ENCODE results near the gene FAM90A1. TPM values are rescaled to one million over a fixed set of nuclear protein-coding genes. Genes with fewer than 3 reads are reported as not detected.
"Not testable (repeated sequence)": the region's sequence is repeated elsewhere in the genome, so short reads cannot be mapped to it uniquely, and the experiment has no call there.

Gene FAM90A1
- total RNA-seq, 2 experiments from 2014 or later, result 0.40 to 0.41 TPM

DNA sequence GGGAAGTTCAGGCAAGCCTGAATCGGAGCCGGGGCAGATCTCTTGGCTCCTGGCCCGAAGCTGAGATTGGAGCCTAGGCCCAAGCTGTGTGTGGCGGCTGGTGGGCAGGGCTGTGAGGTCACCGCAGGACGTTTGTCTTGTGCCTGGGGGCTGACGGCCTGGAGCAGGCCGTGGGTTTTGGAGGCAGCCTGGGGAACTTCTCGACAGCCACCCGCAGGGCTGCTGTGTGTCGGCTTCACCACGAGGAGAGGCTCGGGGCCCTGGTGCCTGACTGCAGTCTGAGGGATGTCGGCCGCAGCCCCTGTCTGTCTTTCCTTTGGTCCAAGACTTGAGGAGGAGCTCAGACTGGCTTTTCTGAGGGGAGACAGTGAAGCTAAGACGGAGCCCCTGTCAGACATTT, 5.1 kb downstream of the FAM90A1 start:
- H3K4me1 Mint-ChIP-seq, H3K9me3 Mint-ChIP-seq, H3K36me3 Mint-ChIP-seq, H3K4me3 Mint-ChIP-seq, DNase-seq, H3K27ac Mint-ChIP-seq: not testable (repeated sequence)
- peaks cover 10% of the 10 kb centered on the region for H3K27me3 Mint-ChIP-seq

DNA sequence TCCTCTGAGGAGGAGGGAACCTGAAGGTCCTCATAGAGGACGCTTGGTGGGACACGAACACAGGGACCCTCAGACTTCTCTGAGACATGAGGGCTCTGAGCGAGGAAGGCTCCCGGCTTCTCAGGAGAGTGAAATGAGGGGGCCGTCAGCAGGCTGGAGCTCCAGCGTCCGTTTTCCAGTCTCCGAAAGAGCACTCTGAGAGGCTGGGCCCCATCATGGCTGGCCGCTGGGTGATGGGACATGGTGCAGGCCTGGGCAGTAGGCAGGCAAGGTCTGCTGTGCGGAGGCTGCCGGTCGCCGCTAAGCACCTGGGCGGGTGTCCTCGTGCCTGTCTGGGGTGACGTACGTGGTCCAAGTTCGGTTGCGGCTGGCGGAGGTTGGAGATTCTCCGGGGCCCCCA, 5.6 kb downstream of the FAM90A1 start:
- not testable (repeated sequence) for H3K27me3 Mint-ChIP-seq, H3K27ac Mint-ChIP-seq

DNA sequence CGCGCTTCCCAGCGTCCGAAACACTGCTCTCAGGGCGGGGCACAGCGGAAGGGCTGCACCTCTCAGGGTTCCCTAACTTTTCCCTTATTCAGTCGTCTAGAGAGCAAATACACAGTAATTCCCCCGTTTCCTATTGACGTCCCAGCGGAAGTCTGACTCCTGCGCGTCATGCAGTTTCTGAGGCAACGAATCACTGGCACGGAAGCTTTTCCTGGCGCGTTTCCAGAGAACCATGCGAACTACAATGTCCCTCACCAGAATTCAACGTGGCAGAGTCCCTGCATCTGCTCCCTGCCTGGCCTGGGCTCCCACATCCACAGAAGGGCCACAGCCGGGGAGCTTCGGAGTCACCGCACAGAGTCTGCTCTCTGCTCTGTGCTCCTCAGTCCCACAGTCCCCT, 6.0 kb downstream of the FAM90A1 start:
- not testable (repeated sequence) for H3K36me3 Mint-ChIP-seq, DNase-seq, H3K27ac Mint-ChIP-seq, H3K4me3 Mint-ChIP-seq, H3K27me3 Mint-ChIP-seq, H3K4me1 Mint-ChIP-seq, H3K9me3 Mint-ChIP-seq

More for the DNA sequence above, 5.6 kb downstream of the FAM90A1 start:
- H3K9me3 Mint-ChIP-seq, DNase-seq, H3K4me3 Mint-ChIP-seq, H3K4me1 Mint-ChIP-seq, H3K36me3 Mint-ChIP-seq: not testable (repeated sequence)

DNA sequence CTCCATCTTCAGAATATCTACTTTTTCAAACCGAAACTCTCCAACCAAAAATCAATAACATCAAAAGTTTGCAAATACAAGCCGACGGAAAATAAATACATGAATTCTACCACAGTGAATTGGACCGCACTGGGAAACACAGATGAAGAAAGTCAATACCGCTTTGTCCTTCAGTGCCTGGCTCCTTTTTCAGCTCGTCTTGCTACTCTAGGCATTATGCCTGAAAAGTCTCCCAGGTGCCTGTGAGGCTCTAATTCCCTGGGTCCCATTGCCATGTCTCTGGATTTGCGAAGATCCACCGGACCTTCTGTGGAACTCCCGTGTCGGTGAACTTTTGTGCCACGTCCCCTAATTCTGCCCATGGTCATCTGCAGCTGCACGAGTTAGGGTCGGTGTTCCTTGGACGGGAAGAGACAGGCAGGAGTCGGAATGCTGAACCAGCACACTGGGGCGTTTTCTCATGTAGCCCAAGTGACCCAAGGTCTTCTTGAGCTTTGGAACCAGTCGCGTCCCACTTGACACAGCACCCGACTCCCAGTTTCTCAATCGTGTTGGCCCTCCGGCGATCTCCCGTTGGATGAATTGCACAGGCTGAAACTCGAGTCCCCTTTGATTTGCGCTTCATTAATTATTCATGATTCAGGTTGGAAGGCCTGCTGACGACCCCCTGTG, 8.6 kb downstream of the FAM90A1 start:
- H3K4me1 Mint-ChIP-seq, H3K36me3 Mint-ChIP-seq, H3K4me3 Mint-ChIP-seq, H3K27me3 Mint-ChIP-seq, DNase-seq, H3K9me3 Mint-ChIP-seq, H3K27ac Mint-ChIP-seq: not testable (repeated sequence)

DNA sequence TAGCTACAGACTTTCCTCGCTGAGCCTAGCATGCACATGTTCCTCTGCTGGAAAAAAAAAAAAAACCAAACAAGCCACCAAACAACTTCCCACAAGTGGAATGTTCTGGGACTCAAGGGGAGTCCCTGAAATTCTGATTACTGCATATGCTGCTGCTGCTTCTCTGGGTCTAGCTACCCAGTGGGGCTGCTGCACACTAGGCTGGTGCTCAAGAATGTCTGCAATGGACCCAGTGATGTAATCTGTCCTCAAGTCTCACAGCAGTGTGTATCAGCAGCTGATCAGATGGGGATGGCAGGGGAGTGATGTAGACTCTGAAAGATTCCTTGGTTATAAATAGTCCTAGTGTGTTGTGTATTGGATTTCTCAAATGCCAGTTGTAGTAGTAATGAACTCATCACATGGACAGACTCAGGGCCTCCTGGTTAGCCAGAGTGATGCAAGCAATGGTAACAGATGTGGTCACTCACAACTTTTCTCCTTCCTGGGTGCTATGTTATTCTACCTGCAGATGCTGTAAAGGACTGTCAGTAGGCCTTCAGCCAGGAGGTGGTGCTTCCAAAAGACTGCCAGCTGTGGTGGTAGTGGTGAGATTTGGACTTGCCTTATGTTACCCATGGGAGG, 29.6 kb downstream of the FAM90A1 start:
- H3K4me1 Mint-ChIP-seq, H3K27ac Mint-ChIP-seq, H3K4me3 Mint-ChIP-seq, H3K36me3 Mint-ChIP-seq, H3K9me3 Mint-ChIP-seq, H3K27me3 Mint-ChIP-seq, DNase-seq: not testable (repeated sequence)

DNA sequence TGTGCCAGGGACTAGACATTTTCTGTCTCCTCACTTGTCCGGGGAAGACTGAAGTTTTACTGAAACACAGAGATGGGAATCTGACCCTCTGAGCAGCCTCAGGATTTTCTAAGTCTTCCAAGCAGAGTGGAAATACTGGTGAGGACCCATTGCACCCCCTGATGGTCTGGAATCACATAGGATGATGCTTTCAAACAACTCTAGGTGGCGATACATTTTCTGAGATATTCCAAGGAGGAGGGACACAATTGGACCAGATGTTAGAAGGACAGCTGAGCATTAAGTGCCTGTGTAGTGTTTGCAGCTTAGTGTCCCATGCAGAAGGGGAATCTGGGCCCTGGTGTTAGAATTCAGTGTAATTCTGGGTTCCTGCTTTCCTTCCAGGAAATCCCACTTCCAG, 39.3 kb downstream of the FAM90A1 start:
- H3K4me1 Mint-ChIP-seq, H3K27ac Mint-ChIP-seq, H3K36me3 Mint-ChIP-seq, H3K9me3 Mint-ChIP-seq, H3K4me3 Mint-ChIP-seq, DNase-seq, H3K27me3 Mint-ChIP-seq: not testable (repeated sequence)

DNA sequence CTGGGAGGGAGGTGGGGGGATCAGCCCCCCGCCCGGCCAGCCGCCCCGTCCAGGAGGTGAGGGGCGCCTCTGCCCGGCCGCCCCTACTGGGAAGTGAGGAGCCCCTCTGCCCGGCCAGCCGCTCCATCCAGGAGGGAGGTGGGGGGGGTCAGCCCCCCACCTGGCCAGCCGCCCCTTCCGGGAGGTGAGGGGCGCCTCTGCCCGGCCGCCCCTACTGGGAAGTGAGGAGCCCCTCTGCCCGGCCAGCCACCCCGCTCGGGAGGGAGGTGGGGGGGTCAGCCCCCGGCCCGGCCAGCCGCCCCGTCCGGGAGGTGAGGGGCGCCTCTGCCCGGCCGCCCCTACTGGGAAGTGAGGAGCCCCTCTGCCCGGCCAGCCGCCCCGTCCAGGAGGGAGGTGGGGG, 43.2 kb downstream of the FAM90A1 start:
- not testable (repeated sequence) for H3K4me3 Mint-ChIP-seq, H3K27me3 Mint-ChIP-seq, DNase-seq, H3K9me3 Mint-ChIP-seq, H3K36me3 Mint-ChIP-seq, H3K27ac Mint-ChIP-seq
- peaks cover 12% of the 10 kb centered on the region for H3K4me1 Mint-ChIP-seq

DNA sequence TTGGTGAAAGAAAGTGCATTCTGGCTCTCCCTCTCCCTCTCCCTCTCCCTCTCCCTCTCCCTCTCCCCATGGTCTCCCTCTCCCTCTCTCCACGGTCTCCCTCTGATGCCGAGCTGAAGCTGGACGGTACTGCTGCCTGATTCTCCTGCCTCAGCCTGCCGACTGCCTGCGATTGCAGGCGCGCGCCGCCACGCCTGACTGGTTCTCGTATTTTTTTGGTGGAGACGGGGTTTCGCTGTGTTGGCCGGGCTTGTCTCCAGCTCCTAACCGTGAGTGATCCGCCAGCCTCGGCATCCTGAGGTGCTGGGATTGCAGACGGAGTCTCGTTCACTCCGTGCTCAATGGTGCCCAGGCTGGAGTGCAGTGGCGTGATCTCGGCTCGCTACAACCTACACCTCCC, 44.1 kb downstream of the FAM90A1 start:
- not testable (repeated sequence) for H3K27me3 Mint-ChIP-seq, H3K4me3 Mint-ChIP-seq, H3K27ac Mint-ChIP-seq, DNase-seq, H3K9me3 Mint-ChIP-seq, H3K36me3 Mint-ChIP-seq
- peaks cover 12% of the 10 kb centered on the region for H3K4me1 Mint-ChIP-seq

DNA sequence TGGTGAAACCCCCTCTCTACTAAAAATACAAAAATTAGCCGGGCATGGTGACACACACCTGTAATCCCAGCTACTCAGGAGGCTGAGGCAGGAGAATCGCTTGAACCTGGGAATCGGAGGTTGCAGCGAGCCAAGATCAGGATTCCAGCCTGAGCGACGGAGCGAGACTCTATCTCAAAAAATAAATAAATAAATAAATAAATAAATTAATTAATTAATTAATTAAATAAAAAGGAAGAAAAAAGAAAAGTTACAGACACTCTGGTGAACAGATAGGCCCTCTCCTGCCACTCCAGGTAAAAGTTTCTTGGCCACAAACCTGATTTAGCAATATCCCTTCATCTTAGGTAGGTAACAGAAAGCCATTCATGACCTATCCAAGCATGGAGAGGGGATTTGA, 44.5 kb downstream of the FAM90A1 start:
- not testable (repeated sequence) for H3K4me3 Mint-ChIP-seq, H3K27ac Mint-ChIP-seq, H3K36me3 Mint-ChIP-seq, H3K27me3 Mint-ChIP-seq, H3K9me3 Mint-ChIP-seq, DNase-seq
- H3K4me1 Mint-ChIP-seq, result peaks cover 12% of the 10 kb centered on the region

DNA sequence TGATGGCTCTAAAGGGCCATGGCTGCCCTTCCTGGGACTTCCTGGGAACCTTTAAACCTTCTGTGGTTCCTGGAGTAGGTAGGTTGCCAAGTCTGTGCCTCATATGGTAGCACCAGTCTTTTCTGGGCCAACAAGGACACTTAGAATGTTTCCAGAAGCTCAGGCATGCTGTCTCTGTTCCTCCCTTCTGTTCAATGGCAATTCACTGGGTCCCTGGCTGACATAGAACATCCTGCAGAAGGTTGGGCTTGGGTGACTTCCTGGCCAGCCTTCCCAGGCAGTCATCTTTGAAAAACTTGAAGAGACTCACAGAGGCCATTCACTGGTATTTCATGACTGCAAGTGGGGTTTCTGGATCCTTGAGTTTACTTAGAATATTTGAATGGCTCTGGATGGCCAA, 46.1 kb downstream of the FAM90A1 start:
- DNase-seq, H3K9me3 Mint-ChIP-seq, H3K27ac Mint-ChIP-seq, H3K27me3 Mint-ChIP-seq, H3K36me3 Mint-ChIP-seq: not testable (repeated sequence)
- peaks cover 12% of the 10 kb centered on the region for H3K4me1 Mint-ChIP-seq
- peak overlapping the region; percentile 77 for H3K4me3 Mint-ChIP-seq

DNA sequence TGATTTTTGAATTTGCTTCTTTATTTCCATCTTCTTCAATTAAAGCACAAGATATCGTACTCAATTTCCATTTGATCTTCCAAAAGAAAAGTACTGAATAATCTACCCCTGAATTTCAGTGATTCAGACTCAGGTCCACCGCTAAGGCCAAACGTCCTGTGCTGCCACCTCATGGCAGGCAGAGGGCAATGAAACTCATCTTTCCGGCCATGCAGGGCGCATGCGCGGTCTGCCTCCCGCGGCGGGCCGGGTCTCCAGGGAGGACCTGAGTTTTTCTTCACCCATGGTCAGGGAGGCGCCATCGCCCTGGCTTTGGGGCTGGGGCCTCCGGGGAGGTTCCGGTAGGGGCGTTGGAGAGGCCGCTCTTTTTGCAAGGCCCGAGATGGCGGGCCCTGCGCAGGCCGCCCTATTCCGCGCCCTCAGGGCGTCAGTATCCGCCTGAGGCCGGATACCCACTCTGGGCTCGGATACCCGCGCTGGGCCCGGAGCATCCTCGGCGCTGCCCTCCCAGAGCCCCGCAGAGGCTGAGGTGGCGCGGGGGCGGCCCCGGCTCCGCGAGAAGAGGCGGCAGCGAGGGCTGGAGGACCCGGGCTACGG, 47.3 kb downstream of the FAM90A1 start:
- peak overlapping the region; percentile 86 for H3K27ac Mint-ChIP-seq
- H3K4me1 Mint-ChIP-seq, result peaks cover 12% of the 10 kb centered on the region
- H3K4me3 Mint-ChIP-seq, result peak overlapping the region; percentile 80
- peak; percentile 83 for DNase-seq
- not testable (repeated sequence) for H3K27me3 Mint-ChIP-seq, H3K36me3 Mint-ChIP-seq, H3K9me3 Mint-ChIP-seq

DNA sequence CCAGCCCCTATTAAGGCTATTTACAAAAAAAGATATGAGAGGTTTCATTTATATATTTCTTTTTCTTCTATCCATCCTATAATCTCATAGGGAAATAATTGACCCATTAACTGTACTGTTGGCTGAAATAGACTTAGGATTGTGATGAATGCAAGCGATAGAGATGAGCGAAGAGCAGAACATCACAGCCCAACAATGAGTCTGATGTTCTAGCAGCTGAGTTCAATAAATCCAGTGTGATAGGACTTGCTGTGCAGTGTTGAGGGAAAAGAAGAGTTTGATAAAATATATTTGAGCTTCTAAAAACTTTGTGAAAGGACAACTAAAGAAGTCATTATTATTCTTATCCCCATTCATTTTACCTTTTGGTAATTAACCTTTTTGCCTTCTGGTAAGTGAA, 54.5 kb downstream of the FAM90A1 start:
- not testable (repeated sequence) for DNase-seq, H3K36me3 Mint-ChIP-seq, H3K4me1 Mint-ChIP-seq, H3K27me3 Mint-ChIP-seq, H3K4me3 Mint-ChIP-seq, H3K9me3 Mint-ChIP-seq, H3K27ac Mint-ChIP-seq

Other genes with a start within 250 kb of the FAM90A1 start
- 10 to 100 TPM; 15.5 to 15.9 TPM for gene FOXJ2, start 194.9 kb downstream of the FAM90A1 start, total RNA-seq
- 1 to 10 TPM; 2.6 to 2.7 TPM for gene C3AR1, start 161.3 kb downstream of the FAM90A1 start, total RNA-seq
- 10 to 100 TPM; 26.5 to 28.2 TPM for gene NECAP1, start 145.3 kb downstream of the FAM90A1 start, total RNA-seq
- under 1 TPM in 1 of 2 experiments, not detected in 1; 0.28 TPM for gene CLEC4A, start 104.0 kb downstream of the FAM90A1 start, total RNA-seq
- not detected for gene ZNF705A, start 70.6 kb downstream of the FAM90A1 start, total RNA-seq
- gene CLEC6A, start 228.3 kb upstream of the FAM90A1 start, total RNA-seq, result not detected

All from activated naive CD8-positive, alpha-beta T cell treated with anti-CD3 and anti-CD28 coated beads for 36 hours (primary cell).